Erythroblast (primary cell): ENCODE data around the gene TRIM21.
"Not testable (repeated sequence)": the region's sequence is repeated elsewhere in the genome, so short reads cannot be mapped to it uniquely, and the experiment has no call there.

Experiments used
- DNase-seq, 2 experiments: peaks; one replicate each; lab custom pipeline; 2025; lab: John Stamatoyannopoulos, UW
- GATA1 ChIP-seq: IDR thresholded peaks from 2 replicates; pipeline ENCODE4 v1.6.1; 2011; ENCODE audit warnings: low read depth, mild to moderate bottlenecking, control low read depth, low read length, moderate library complexity
- POLR2A ChIP-seq: IDR thresholded peaks from 2 replicates; pipeline ENCODE4 v1.6.1; 2011; ENCODE audit warnings: mild to moderate bottlenecking, low read length

The TRIM21 gene

DNA sequence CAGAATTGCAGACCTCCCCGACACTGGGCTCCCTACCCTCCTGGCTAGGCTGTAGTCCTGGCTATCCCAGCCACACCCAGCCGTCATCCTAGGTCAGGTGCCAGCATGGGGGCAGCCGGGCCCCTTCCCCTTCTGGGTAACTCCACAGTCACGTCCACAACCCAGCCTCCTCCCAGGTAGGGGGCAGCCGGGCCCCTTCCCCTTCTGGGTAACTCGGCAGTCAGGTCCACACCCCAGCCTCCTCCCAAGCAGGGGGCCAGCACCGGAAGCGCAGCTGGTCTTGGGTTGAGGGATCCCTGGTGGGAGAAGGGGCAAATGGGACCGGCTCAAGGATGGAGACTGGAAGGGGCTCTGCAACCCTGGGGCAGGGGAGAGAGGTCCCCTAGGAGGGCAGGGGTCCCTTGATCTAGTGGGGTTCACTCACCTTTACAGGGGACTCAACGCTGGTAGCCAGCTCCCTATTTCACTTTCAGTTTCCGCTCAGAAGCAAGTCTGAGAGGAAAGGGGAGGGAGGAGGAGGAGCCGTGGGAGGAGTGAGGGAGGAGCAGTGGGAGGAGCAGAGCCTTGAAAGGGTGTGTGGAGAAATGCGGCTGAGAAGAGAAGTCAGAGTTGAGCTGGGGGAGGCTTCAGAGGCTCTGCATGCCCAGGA lies at the start of gene TRIM21:
Gene TRIM21, minus strand, starts transcription at position 494 of the 649 bp plus-strand sequence. CDS start 3,293 bp downstream, outside the sequence.
- peak; percentile 75 for TF ChIP-seq POLR2A
- no peak for TF ChIP-seq GATA1
- peak; percentile 87 to 91 for DNase-seq

DNA sequence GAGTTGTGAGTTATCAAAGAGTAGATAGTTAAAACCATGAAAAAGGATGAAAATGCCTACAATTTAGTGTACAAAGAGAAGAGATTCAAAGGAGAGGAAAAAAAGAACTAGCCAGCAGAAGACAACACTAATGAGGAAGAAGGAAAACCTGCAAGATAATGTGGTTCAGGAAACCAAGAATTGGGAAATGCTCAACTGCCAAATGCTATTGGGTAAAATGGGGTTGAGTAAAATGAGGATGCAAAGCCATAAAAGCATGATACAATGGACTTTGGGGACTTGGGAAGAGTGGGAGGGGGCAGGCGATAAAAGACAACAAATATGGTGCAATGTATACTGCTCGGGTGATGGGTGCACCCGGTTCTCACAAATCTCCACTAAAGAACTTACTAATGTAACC lies 48.0 kb upstream of the TRIM21 start:
- no peak for DNase-seq
- TF ChIP-seq GATA1 (no peak), POLR2A (no peak)

DNA sequence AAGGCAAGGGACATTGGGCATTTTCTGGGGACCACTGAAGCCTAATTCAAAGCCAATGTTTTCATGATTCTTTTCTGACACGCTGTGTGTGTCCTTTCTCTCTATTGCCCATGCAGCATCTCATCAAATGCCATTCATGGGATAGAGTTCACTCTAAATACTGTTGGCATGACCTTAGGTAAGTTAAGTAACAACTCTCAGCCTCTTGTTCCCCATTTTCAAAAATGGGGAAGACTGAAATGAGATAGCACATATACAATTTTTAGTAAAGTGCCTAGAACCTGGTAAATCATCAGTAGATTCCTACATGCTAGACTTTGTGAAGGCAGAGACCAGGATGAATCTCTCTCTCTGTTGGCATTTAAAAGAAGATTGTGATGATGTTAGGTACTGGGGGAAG lies 42.9 kb upstream of the TRIM21 start:
- TF ChIP-seq POLR2A (no peak), GATA1 (no peak)
- no peak for DNase-seq

DNA sequence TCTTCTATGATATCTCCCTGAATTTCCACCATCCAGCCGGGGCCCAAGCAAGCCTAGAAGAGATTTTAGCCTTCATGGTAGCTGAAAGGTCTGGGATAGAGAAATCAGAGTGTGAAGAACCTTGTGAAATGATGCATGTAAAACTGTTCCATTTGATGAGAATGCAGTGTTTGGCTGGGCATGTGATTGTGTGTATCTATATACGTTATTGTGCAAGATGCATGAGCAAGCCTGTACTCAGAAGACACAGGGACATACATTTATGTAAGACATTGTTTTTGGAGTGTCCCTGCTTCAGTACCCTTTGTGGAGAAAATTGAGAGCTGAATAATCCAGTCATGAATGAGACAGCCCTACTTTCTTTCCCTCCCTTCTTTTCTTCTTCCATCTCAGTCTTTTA lies 40.4 kb upstream of the TRIM21 start:
- TF ChIP-seq POLR2A (no peak), GATA1 (no peak)
- DNase-seq: no peak

DNA sequence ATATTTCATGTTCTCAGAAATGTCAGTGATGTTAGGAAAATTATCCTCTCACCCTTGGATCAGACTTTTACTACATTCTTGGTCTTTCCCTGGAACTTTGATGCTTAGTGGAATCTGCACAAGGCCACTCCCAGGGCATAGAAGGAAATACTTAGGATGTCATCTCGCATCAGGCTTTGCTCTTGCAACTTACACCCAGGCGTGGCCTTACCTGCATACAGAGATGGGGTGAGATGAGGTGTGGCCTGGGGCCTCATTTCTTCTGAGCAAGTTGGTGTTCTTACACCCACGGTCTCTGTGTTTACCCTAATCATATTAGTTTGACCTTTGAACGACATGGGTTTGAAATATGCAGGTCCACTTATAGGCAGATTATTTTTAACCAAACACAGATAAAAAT lies 36.5 kb upstream of the TRIM21 start:
- TF ChIP-seq POLR2A (no peak), GATA1 (no peak)
- DNase-seq: no peak

DNA sequence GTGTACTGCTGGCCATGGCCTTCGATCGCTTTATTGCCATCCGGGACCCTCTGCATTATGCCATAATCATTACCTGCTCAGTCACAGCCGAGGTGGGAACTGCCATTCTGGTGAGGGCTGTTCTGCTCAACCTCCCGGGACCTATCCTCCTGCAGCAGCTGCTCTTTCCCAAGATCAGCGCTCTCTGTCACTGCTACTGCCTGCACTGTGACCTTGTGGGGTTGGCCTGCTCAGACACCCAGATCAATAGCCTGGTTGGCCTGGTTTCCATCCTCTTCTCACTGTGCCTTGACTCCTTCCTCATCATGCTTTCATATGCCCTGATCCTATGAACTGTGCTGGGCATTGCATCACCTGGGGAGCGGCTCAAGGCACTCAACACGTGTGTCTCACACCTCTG lies 24.9 kb upstream of the TRIM21 start:
- DNase-seq: no peak
- TF ChIP-seq GATA1: no peak

DNA sequence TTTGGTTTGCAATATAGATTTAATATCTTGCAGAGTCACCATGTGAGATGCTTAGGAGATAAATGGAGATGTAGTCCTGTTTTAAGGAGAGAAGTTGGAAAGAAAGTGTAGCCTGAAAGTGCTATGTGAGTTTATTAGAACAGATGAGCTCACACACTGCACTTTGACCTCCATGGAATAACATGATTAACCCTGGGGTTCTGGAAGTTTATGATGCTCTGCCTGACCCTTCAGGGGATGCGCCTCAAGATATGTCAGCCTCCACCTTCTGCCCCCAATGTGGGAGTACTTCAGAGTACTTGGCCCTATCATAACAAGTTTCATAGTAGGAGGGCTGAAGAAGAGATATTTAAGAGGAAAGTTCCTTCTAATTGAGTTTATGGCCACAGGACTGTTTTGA lies 23.3 kb upstream of the TRIM21 start:
- DNase-seq: no peak
- TF ChIP-seq GATA1: no peak
- no peak for TF ChIP-seq POLR2A

DNA sequence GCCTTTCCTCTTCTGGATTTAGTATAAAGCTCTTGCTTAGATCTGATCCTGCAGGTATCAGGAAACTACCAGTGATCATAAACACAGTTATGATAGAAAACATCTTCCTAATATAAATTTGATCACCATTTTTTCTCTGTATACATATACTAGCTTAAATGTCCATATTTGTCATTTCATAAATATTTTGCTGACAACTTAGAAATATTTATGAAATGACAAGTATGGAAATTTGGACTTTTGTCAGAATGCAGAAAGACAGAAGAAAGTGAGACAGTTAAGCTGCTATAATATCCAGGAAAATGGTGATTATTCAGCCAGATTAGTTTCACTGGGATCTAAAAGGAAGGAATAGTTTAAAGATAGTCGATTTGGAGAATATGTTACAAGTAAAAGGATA lies 22.8 kb upstream of the TRIM21 start:
- TF ChIP-seq POLR2A (no peak), GATA1 (no peak)
- no peak for DNase-seq

DNA sequence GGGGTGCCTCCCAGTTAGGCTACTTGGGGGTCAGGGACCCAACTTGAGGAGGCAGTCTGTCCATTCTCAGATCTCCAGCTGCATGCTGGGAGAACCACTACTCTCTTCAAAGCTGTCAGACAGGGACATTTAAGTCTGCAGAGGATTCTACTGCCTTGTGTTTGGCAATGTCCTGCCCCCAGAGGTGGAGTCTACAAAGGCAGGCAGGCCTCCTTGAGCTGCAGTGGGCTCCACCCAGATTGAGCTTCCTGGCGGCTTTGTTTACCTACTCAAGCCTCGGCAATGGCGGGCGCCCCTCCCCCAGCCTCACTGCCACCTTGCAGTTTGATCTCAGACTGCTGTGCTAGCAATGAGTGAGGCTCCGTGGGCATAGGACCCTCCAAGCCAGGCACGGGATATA lies 12.7 kb upstream of the TRIM21 start:
- DNase-seq: not testable (repeated sequence)

DNA sequence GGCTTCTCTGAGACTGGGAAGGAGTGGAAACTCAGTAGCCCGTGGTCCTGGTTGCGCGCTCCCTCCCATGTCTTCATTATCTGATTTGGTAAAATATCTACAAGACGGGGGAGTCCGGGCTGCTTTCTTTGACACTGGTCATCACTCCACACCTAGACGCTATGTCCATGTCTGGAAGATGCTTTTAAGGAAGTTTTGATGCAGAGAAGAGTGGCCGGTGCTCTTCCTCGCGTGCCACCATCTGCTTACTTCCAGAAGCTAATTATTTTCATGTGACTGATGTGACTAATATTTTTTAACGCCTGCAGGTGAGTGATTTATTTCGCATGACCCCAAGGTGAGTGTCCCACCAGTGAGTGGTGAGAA lies 339 bp upstream of the TRIM21 start:
- TF ChIP-seq GATA1: no peak
- TF ChIP-seq POLR2A: no peak
- DNase-seq: no peak

DNA sequence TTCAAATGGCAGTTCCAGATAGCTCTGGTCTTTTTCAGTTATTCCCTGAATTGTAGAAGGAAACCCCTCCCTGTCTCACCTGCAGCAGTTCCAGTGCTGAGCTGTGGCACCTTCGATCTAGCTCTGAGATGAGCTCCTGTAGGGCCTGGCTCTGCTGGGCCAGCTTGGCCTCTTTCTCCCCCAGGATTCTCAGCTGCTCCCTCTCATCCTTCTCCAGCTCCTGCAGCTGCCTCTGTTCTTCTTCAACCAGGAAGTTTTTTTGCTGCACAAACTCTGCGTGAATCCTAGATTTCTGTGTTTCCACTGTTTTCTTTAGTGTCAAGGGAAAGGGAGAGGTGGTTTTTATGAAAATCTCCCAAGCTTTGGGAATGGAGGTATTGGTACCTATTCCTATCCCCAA lies 5.3 kb downstream of the TRIM21 start:
- no peak for TF ChIP-seq GATA1
- no peak for TF ChIP-seq POLR2A

DNA sequence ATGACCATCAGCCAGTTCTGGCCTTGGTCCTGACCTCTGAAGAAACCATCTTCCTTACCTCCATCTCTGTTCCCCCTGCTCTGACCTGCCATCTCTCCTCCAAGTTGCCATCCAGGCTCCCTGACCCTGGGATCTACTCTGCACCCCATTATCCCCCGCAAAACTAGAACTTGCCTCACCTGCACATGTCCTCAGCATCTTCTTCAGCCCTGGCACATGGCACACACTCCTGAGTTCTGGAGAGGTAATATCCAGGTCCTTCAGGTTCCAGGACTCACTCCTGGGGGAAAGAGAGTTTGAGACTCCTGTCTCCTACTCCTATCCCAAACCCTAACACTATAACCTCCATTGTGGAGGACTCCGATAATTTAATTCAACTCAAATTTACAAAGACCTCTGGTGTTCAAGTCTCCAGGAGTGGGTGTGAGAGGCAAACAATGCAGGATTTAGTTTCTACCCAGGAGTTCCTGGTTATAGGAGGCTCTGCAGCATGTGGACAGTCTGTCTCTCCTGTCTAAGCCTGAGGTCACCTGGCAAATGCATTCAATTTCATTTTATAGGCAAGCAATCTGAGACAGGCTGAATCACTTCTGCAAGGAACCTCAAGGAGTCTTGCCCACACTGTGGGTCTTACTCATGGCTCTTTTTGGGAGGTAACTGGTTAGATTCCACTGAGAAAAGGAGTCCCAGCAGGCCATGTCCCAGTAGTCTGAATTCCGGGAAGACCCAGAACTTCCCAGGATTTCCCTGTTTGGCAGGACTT lies 7.3 kb downstream of the TRIM21 start:
- no peak for TF ChIP-seq POLR2A
- no peak for TF ChIP-seq GATA1
- DNase-seq: no peak

More for the DNA sequence above, 5.3 kb downstream of the TRIM21 start:
- no peak for DNase-seq

DNA sequence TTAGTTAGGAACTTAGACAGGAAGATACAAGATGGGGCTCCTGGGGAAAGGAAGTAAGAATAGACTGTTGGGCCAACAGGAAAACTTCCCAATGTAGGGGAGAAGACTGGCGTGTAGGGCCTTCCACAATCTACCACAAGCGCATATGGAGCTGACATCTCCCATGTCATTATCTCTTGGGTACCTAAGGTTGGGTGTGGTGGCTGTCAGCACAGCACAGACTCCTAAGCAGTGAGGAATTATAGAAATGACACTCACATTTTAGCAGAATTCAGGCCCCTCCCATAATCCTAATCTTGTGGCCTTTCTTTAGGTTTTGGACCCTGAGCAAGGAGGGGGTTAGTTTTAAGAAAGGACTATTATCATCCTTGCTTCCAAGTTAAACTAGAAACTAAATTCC lies 11.6 kb downstream of the TRIM21 start:
- peak; percentile 67 to 83 for DNase-seq

DNA sequence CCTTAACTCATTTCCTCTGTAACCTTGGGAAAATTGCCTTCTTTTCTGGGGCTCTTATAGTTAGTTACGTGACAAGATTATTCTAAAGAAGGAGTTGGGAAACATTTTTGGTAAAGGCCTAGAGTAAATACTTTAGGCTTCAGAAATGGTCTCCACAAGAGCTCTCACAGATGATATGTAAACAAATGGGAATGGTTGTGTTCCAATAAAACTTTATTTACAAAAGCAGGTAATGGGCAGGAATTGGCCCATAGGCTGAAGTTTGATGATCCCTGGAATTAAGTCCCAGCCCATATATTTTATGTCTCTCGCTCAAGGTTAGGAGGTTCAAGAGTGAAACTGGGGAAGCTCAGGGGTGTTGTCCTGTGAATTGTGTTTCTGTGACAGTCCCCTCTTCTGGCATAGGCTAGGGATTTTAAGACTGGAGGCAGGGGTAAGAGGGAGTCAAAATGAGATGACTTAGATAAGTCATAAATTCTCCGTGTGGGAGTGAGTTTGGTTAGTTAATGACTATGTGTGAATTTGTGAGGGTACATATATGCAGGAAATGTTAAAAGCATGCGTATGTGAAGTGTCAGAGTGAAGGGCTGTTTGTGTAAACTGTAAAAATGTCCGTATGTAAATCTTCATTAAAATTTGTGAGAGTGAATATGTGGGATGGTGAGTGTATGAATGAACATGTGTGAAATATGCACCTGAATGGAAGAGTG lies 17.9 kb downstream of the TRIM21 start:
- no peak for TF ChIP-seq POLR2A
- no peak for TF ChIP-seq GATA1
- DNase-seq: no peak

More for the DNA sequence above, 11.6 kb downstream of the TRIM21 start:
- TF ChIP-seq POLR2A (no peak), GATA1 (no peak)

DNA sequence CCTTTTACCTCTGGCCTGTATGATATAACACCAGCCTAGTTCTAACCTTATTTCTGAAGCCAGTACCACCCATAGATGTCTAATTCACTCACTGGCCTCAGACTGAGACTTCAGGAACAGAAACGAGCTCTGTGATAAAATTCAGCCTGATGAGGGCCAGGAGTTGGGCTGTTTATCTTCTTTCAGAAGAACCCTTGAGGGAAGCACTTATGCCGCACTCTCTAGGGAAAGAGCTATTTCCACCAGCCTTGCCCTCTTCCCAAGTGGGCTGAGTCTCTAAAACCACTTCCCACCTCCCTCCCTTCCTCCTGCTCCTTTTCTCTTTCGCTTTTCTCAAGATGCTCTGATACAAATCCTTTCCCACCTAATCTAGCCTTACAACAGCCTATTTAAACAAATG lies 23.3 kb downstream of the TRIM21 start:
- TF ChIP-seq GATA1: no peak
- TF ChIP-seq POLR2A: no peak

More for the DNA sequence above, 23.3 kb downstream of the TRIM21 start:
- DNase-seq: no peak
